GM12878 (cell line): ENCODE measurements around the gene C10orf105. TPM values are rescaled to one million over a fixed set of nuclear protein-coding genes. Genes with fewer than 3 reads are reported as not detected.

ENCODE experiments used
- ATAC-seq: fragments of 200-7000 bp; cut with Tn5 transposase; 3 replicates; pipeline ENCODE4 v1.9.1; 2020; ENCODE audit warnings: mild to moderate bottlenecking, moderate library complexity
- BruUV-seq: library from RNA; stranded (reverse); fragments of 400-500 nt; replicated peaks from 2 replicates; lab custom pipeline; 2021; lab: Mats Ljungman, UMichigan
- CTCF ChIA-PET: fragments of 300-600 bp; sonication (Branson Sonifier 250); formaldehyde crosslinking; extraction: SDS; loops from one replicate; lab custom pipeline; 2021; ENCODE audit warnings: inconsistent platforms; lab: Yijun Ruan, JAX
- POLR2A ChIA-PET: fragments of 350-600 bp; formaldehyde crosslinking; extraction: SDS; loops from one replicate; lab custom pipeline; 2021; ENCODE audit warnings: inconsistent platforms; lab: Charles Lee
- RAD21 ChIA-PET: fragments of 300-600 bp; sonication (Branson Sonifier 250); formaldehyde crosslinking; loops from one replicate; lab custom pipeline; 2023; ENCODE audit warnings: antibody characterized with exemption; ENCODE audit not compliant: unreplicated experiment; lab: Charles Lee
- SMC1A ChIA-PET: fragments of 300-600 bp; sonication (Branson Sonifier 250); formaldehyde crosslinking; loops from one replicate; lab custom pipeline; 2023; ENCODE audit not compliant: unreplicated experiment, uncharacterized antibody; lab: Charles Lee
- DNase-seq: peaks from one replicate; pipeline ENCODE4 v3.0.0-alpha.2; 2011; ENCODE audit warnings: low read depth, low spot score
- FAIRE-seq: peaks from 3 replicates; lab custom pipeline; 2011; peaks lifted over from hg19 to GRCh38; lab: Jason Lieb, UNC
- H2AFZ ChIP-seq: 2 replicates; pipeline ENCODE4 v1.6.0; 2011; ENCODE audit warnings: low read depth, low read length, control low read depth; ENCODE audit not compliant: control insufficient read depth
- H3K27ac ChIP-seq: 2 replicates; pipeline ENCODE4 v1.5.1; 2011; ENCODE audit warnings: control low read depth; ENCODE audit not compliant: control insufficient read depth, insufficient read depth
- H3K27me3 ChIP-seq, 2 experiments: replicated peaks in 1 of 2; 2 replicates each; pipeline versions ENCODE4 v1.6.0 to v1.6.1; 2011; ENCODE audit warnings: low read length in 1 of 2; ENCODE audit not compliant: control insufficient read depth in 2 of 2, insufficient read depth in 2 of 2
- H3K36me3 ChIP-seq, 2 experiments: 2 replicates each; pipeline ENCODE4 v1.5.1; 2011; ENCODE audit warnings: low read length in 1 of 2; ENCODE audit not compliant: control insufficient read depth in 2 of 2, insufficient read depth in 2 of 2
- H3K4me1 ChIP-seq: 2 replicates; pipeline ENCODE4 v1.6.1; 2011; ENCODE audit warnings: mild to moderate bottlenecking, low read length, moderate library complexity, mixed read lengths; ENCODE audit not compliant: control insufficient read depth, insufficient read depth
- H3K4me2 ChIP-seq: 2 replicates; pipeline ENCODE4 v1.6.0; 2011; ENCODE audit warnings: control low read depth; ENCODE audit not compliant: control insufficient read depth, insufficient read depth
- H3K4me3 ChIP-seq: fragments of 200-600 bp; sonication (generic); 2 replicates; pipeline ENCODE4 v1.5.1; 2016
- H3K79me2 ChIP-seq: 2 replicates; pipeline ENCODE4 v1.6.0; 2011; ENCODE audit warnings: low read length; ENCODE audit not compliant: control insufficient read depth, insufficient read depth
- H3K9ac ChIP-seq: 2 replicates; pipeline ENCODE4 v1.8.0; 2011; ENCODE audit warnings: low read length, control low read depth, mixed read lengths; ENCODE audit not compliant: control insufficient read depth, insufficient read depth
- H3K9me3 ChIP-seq: replicated peaks from 3 replicates; pipeline ENCODE4 v1.5.1; 2011; ENCODE audit warnings: mild to moderate bottlenecking, low read length; ENCODE audit not compliant: control insufficient read depth, insufficient read depth
- H4K20me1 ChIP-seq: 2 replicates; pipeline ENCODE4 v1.6.0; 2011; ENCODE audit not compliant: control insufficient read depth, insufficient read depth
- BACH1 ChIP-seq: fragments of 450-650 bp; IDR thresholded peaks from 2 replicates; pipeline ENCODE4 v1.6.1; 2017; ENCODE audit warnings: mild to moderate bottlenecking, borderline replicate concordance
- BHLHE40 ChIP-seq, 2 experiments: fragments of 450-650 bp in 1 of 2; IDR thresholded peaks; 2 replicates each; pipeline ENCODE4 v1.6.1; 2011 to 2017; ENCODE audit warnings: low read depth in 2 of 2, borderline replicate concordance in 1 of 2, improper control_type of control experiment in 1 of 2, low read length in 1 of 2, mild to moderate bottlenecking in 1 of 2
- BMI1 ChIP-seq: fragments of 450-650 bp; IDR thresholded peaks from 2 replicates; pipeline ENCODE4 v1.6.1; 2016; ENCODE audit warnings: mild to moderate bottlenecking, moderate library complexity, borderline replicate concordance
- IKZF2 ChIP-seq, 2 experiments: fragments of 450-650 bp; IDR thresholded peaks; 2 replicates each; pipeline ENCODE4 v1.6.1; 2017; ENCODE audit warnings: mild to moderate bottlenecking in 2 of 2, moderate library complexity in 2 of 2
- NR2F1 ChIP-seq: fragments of 450-650 bp; conservative IDR thresholded peaks from 2 replicates; pipeline ENCODE4 v1.6.1; 2017; ENCODE audit warnings: mild to moderate bottlenecking
- PKNOX1 ChIP-seq: fragments of 450-650 bp; IDR thresholded peaks from 2 replicates; pipeline ENCODE4 v1.6.1; 2016; ENCODE audit warnings: mild to moderate bottlenecking
- WGBS: methylation state at CpG from one replicate; pipeline ENCODE4 v1.1.6; 2016; ENCODE audit warnings: low lambda C conversion rate; ENCODE audit not compliant: insufficient replicate concordance, insufficient coverage; ENCODE audit errors: missing lambda C conversion rate; 5-methylcytosine and 5-hydroxymethylcytosine counted together
- in situ Hi-C: fragments of 300-500 bp; cut with MboI; formaldehyde crosslinking; loops from 9 replicates; pipeline ENCODE4 v1.14.3; 2018; ENCODE audit warnings: mixed read lengths
- intact Hi-C: fragments of 100-400 bp; cut with micrococcal nuclease; formaldehyde crosslinking; loops from one replicate; pipeline ENCODE4 v1.14.2; 2022; ENCODE audit not compliant: unreplicated experiment
- polyA plus RNA-seq, 11 experiments: library from polyadenylated mRNA; depleted of rRNA in 4 of 11; unstranded in 6 of 11; stranded (reverse) in 5 of 11; fragments of >200 nt; fragmentation: Nextera tagmentation in 4 of 11; fragmentation: Illumina TruSeq in 1 of 11; extraction: Ambion mirVana in 4 of 11; extraction: Trizol in 1 of 11; gene quantifications; 1 replicate in 1 of 11; 2 replicates in 10 of 11; pipeline versions ENCODE4 v1.2.1 to v1.2.3, GENCODE V29; 2011 to 2016; ENCODE audit warnings: inconsistent platforms in 2 of 11, missing spikeins in 2 of 11, low read depth in 1 of 11
- total RNA-seq, 4 experiments: library from RNA; depleted of rRNA in 3 of 4; stranded (reverse); fragments of >200 nt in 3 of 4; fragmentation: Illumina TruSeq in 1 of 4; extraction: Trizol in 1 of 4; gene quantifications; 2 replicates each; pipeline versions ENCODE4 v1.2.1 to v1.2.3, GENCODE V29; 2013 to 2021

Gene C10orf105
- total and polyA plus RNA-seq, 10 of the 15 experiments (the other 5 are each of a cell fraction or from before 2014, with no cell fraction given), result 0.04 to 0.06 (median 0.05) TPM; not detected in 7

- Histone ChIP-seq H3K36me3 (no peaks in the 10 kb centered on the region; a peak in 1 of 4 replicates), H4K20me1 (no peaks in the 10 kb centered on the region), H3K4me1 (peaks cover 32% of the 10 kb centered on the region), H3K9me3 (no peaks in the 10 kb centered on the region), H3K79me2 (peaks cover 15% of the 10 kb centered on the region), H3K27me3 (no peaks in the 10 kb centered on the region), H3K4me3 (no peak overlapping the region), H2AFZ (no peak overlapping the region), H3K27ac (no peak overlapping the region)
- ChIA-PET SMC1A (interaction anchor here (1.0 to 4.6 kb wide), 8 partner anchors 9 to 129 kb away, joined by 3 to 33 read pairs (median 6); no protein-coding TSS in a partner anchor), RAD21 (interaction anchor here (0.8 to 4.0 kb wide), 7 partner anchors 9 to 130 kb away, joined by 3 to 53 read pairs (median 4); no protein-coding TSS in a partner anchor)
- peak; percentile 12 for ATAC-seq
- no peak for FAIRE-seq
- DNase-seq, result no peak
- BruUV-seq, result no TSS peak
- in situ Hi-C loops, result no loop called here
- TF ChIP-seq IKZF2 (IDR thresholded peaks at IDR 0.05) (no peak), BACH1 (0 out of 2 replicates have a peak, but pooled peaks have one; percentile 8), PKNOX1 (0 out of 2 replicates have a peak, but pooled peaks have one; percentile 35), BMI1 (peak; percentile 76), NR2F1 (peak; percentile 63), BHLHE40 (IDR thresholded peaks at IDR 0.05; ENCODE audit: borderline replicate concordance in 1 of 2, low read depth in 2 of 2, low read length in 1 of 2) (peak in 1 of 2 experiments; percentile 57; a peak in 1 of 4 replicates)
- TF ChIP-seq, all 136 proteins: peak for 5
- H3K9ac ChIP-seq, result no peak overlapping the region
- ChIA-PET CTCF (interaction anchor here (0.9 to 3.8 kb wide), 9 partner anchors 9 to 129 kb away, joined by 3 to 13 read pairs (median 6); no protein-coding TSS in a partner anchor), POLR2A (interaction anchor here (0.6 to 1.7 kb wide), 9 partner anchors 9 to 448 kb away, joined by 3 to 7 read pairs (median 3); partner anchors contain the start of genes PSAP and SLC29A3)
- intact Hi-C loops, result no loop called here
- WGBS, result 53% methylated on average over 10 of the region's 10 CpGs
- no peak overlapping the region for H3K4me2 ChIP-seq
These were observed 47.3 kb upstream of the C10orf105 start for GRCh38 chr10:71766717-71767419.
